H1 (cell line): ENCODE results near the gene EFR3B. TPM values are rescaled to one million over a fixed set of nuclear protein-coding genes. Genes with fewer than 3 reads are reported as not detected.

ENCODE experiments used
- CTCF ChIA-PET: fragments of 300-600 bp; sonication (Branson Sonifier 250); formaldehyde crosslinking; loops from one replicate; lab custom pipeline; 2021; ENCODE audit not compliant: partially characterized antibody; lab: Charles Lee
- POLR2A ChIA-PET: fragments of 300-600 bp; sonication (Branson Sonifier 250); formaldehyde crosslinking; loops from one replicate; lab custom pipeline; 2021; ENCODE audit warnings: inconsistent platforms; ENCODE audit not compliant: partially characterized antibody; lab: Charles Lee
- DNase-seq, 2 experiments: peaks; one replicate each; pipeline versions ENCODE4 v3.0.0 to v3.0.0-alpha.2; 2010 to 2022; ENCODE audit warnings: low spot score in 2 of 2, low read depth in 1 of 2, mixed read lengths in 1 of 2
- FAIRE-seq: peaks from 2 replicates; lab custom pipeline; 2011; peaks lifted over from hg19 to GRCh38; lab: Jason Lieb, UNC
- H2AFZ ChIP-seq: 2 replicates; pipeline ENCODE4 v1.8.1; 2012; ENCODE audit warnings: low read length, inconsistent platforms
- H2AK5ac ChIP-seq: 2 replicates; pipeline ENCODE4 v1.6.1; 2013; ENCODE audit warnings: low read depth, low read length
- H2BK120ac ChIP-seq: replicated peaks from 2 replicates; pipeline ENCODE3; 2013; ENCODE audit warnings: low read depth, low read length, inconsistent platforms
- H2BK12ac ChIP-seq: 2 replicates; pipeline ENCODE4 v1.6.1; 2013; ENCODE audit warnings: low read depth, low read length
- H2BK15ac ChIP-seq: 2 replicates; pipeline ENCODE4 v1.6.1; 2013; ENCODE audit warnings: low read length
- H2BK20ac ChIP-seq: 2 replicates; pipeline ENCODE4 v1.6.1; 2013; ENCODE audit warnings: low read length
- H2BK5ac ChIP-seq: 2 replicates; pipeline ENCODE4 v1.6.1; 2013; ENCODE audit warnings: low read depth, low read length
- H3K14ac ChIP-seq: 2 replicates; pipeline ENCODE4 v1.6.1; 2013; ENCODE audit warnings: inconsistent platforms; ENCODE audit not compliant: insufficient read length
- H3K18ac ChIP-seq: 2 replicates; pipeline ENCODE4 v1.6.1; 2013; ENCODE audit warnings: low read length; ENCODE audit errors: extremely low read depth
- H3K23ac ChIP-seq: 2 replicates; pipeline ENCODE4 v1.6.1; 2013; ENCODE audit warnings: inconsistent platforms; ENCODE audit not compliant: insufficient read length
- H3K23me2 ChIP-seq: 2 replicates; pipeline ENCODE4 v1.6.1; 2013; ENCODE audit warnings: low read depth, low read length
- H3K27ac ChIP-seq: 2 replicates; pipeline ENCODE4 v1.6.1; 2011; ENCODE audit warnings: low read depth, low read length, inconsistent platforms
- H3K27me3 ChIP-seq, 4 experiments: replicated peaks in 1 of 4; 1 replicate in 1 of 4; 2 replicates in 3 of 4; pipeline versions ENCODE4 v1.6.1 to v1.8.1; 2011 to 2013; ENCODE audit warnings: low read length in 3 of 4, mild to moderate bottlenecking in 3 of 4, inconsistent platforms in 2 of 4, mixed read lengths in 2 of 4, moderate library complexity in 1 of 4; ENCODE audit not compliant: control insufficient read depth in 3 of 4, insufficient read depth in 3 of 4; ENCODE audit errors: extremely low read depth in 1 of 4
- H3K36me3 ChIP-seq, 4 experiments: 2 replicates each; pipeline versions ENCODE4 v1.6.1 to v1.8.1; 2011 to 2013; ENCODE audit warnings: mild to moderate bottlenecking in 4 of 4, low read length in 3 of 4, moderate library complexity in 2 of 4, control low read depth in 1 of 4, inconsistent platforms in 1 of 4; ENCODE audit not compliant: insufficient read depth in 4 of 4, control insufficient read depth in 2 of 4
- H3K4ac ChIP-seq: replicated peaks from 2 replicates; pipeline ENCODE3; 2013; ENCODE audit warnings: low read length, low read depth, mixed read lengths, inconsistent platforms; ENCODE audit not compliant: insufficient read length
- H3K4me1 ChIP-seq, 4 experiments: replicated peaks in 1 of 4; 1 replicate in 1 of 4; 2 replicates in 3 of 4; pipeline versions ENCODE4 v1.6.1 to v1.8.1; 2011 to 2013; ENCODE audit warnings: low read length in 3 of 4, inconsistent platforms in 2 of 4, mixed read lengths in 1 of 4; ENCODE audit not compliant: insufficient read depth in 4 of 4, control insufficient read depth in 3 of 4
- H3K4me2 ChIP-seq, 2 experiments: 2 replicates each; pipeline versions ENCODE4 v1.6.1 to v1.8.1; 2011 to 2013; ENCODE audit warnings: low read depth in 2 of 2, low read length in 2 of 2, control low read depth in 1 of 2, inconsistent platforms in 1 of 2, mild to moderate bottlenecking in 1 of 2; ENCODE audit not compliant: insufficient read depth in 1 of 2
- H3K4me3 ChIP-seq, 4 experiments: fragments of 200-600, 300-600 bp in 1 of 4; sonication (generic), shearing (Covaris generic), sonication (Bioruptor Twin) in 1 of 4; 2 replicates each; pipeline versions ENCODE4 v1.5.1 to v1.8.1; 2011 to 2016; ENCODE audit warnings: low read length in 4 of 4, low read depth in 3 of 4, control low read depth in 2 of 4, inconsistent platforms in 2 of 4, mild to moderate bottlenecking in 2 of 4, mixed read lengths in 1 of 4, moderate library complexity in 1 of 4; ENCODE audit not compliant: insufficient read depth in 2 of 4; ENCODE audit errors: extremely low read depth in 1 of 4
- H3K56ac ChIP-seq: replicated peaks from 2 replicates; pipeline ENCODE3; 2013; ENCODE audit warnings: low read depth, mild to moderate bottlenecking, mixed read lengths, low read length, inconsistent platforms; ENCODE audit not compliant: insufficient read length
- H3K79me1 ChIP-seq: 2 replicates; pipeline ENCODE4 v1.6.1; 2013; ENCODE audit warnings: low read depth, low read length, control low read depth
- H3K79me2 ChIP-seq, 2 experiments: 2 replicates each; pipeline versions ENCODE4 v1.6.1 to v1.8.1; 2012 to 2013; ENCODE audit warnings: low read length in 2 of 2, mild to moderate bottlenecking in 2 of 2, inconsistent platforms in 1 of 2; ENCODE audit not compliant: insufficient read depth in 2 of 2, control insufficient read depth in 1 of 2
- H3K9ac ChIP-seq, 4 experiments: replicated peaks in 1 of 4; 1 replicate in 1 of 4; 2 replicates in 3 of 4; pipeline versions ENCODE4 v1.6.1 to v1.8.1; 2011 to 2013; ENCODE audit warnings: low read depth in 3 of 4, low read length in 3 of 4, control low read depth in 2 of 4, mild to moderate bottlenecking in 2 of 4, moderate library complexity in 2 of 4, inconsistent platforms in 1 of 4; ENCODE audit errors: extremely low read depth in 1 of 4
- H3K9me3 ChIP-seq, 2 experiments: 2 replicates each; pipeline versions ENCODE4 v1.6.1 to v1.8.1; 2012 to 2013; ENCODE audit warnings: mild to moderate bottlenecking in 2 of 2, moderate library complexity in 2 of 2, control low read depth in 1 of 2, inconsistent platforms in 1 of 2, low read depth in 1 of 2, low read length in 1 of 2, mixed read lengths in 1 of 2; ENCODE audit not compliant: insufficient read depth in 2 of 2
- H4K20me1 ChIP-seq, 2 experiments: replicated peaks in 1 of 2; 2 replicates each; pipeline versions ENCODE3 to v1.8.1; 2011 to 2013; ENCODE audit warnings: inconsistent platforms in 2 of 2, low read length in 2 of 2, mild to moderate bottlenecking in 1 of 2; ENCODE audit not compliant: insufficient read depth in 2 of 2, control insufficient read depth in 1 of 2
- H4K5ac ChIP-seq: 2 replicates; pipeline ENCODE4 v1.6.1; 2013; ENCODE audit warnings: low read length, low read depth, mixed read lengths, inconsistent platforms; ENCODE audit not compliant: insufficient read length
- H4K8ac ChIP-seq: 2 replicates; pipeline ENCODE4 v1.8.0; 2013; ENCODE audit warnings: mild to moderate bottlenecking, moderate library complexity, low read length, inconsistent platforms; ENCODE audit not compliant: insufficient read depth; ENCODE audit errors: extremely low read depth
- H4K91ac ChIP-seq: replicated peaks from 2 replicates; pipeline ENCODE3; 2013; ENCODE audit warnings: low read length, mixed read lengths, inconsistent platforms; ENCODE audit not compliant: insufficient read length
- SIN3A ChIP-seq, 2 experiments: IDR thresholded peaks in 1 of 2; conservative IDR thresholded peaks in 1 of 2; 2 replicates each; pipeline ENCODE4 v1.6.1; 2011 to 2012; ENCODE audit warnings: low read length in 2 of 2, improper control_type of control experiment in 1 of 2, low read depth in 1 of 2, mild to moderate bottlenecking in 1 of 2
- WGBS, 2 experiments: shearing (Covaris generic) in 1 of 2; methylation state at CpG; one replicate each; pipeline versions ENCODE4 v1.1.6 to v1.1.7; 2013 to 2015; ENCODE audit warnings: low lambda C conversion rate in 2 of 2, mixed read lengths in 2 of 2, inconsistent platforms in 1 of 2, low coverage in 1 of 2, missing lambda C conversion rate in 1 of 2; ENCODE audit not compliant: insufficient replicate concordance in 2 of 2, insufficient coverage in 1 of 2, insufficient read length in 1 of 2; ENCODE audit errors: extremely low coverage in 1 of 2, missing lambda C conversion rate in 1 of 2; 5-methylcytosine and 5-hydroxymethylcytosine counted together
- polyA plus RNA-seq, 7 experiments: library from polyadenylated mRNA; depleted of rRNA in 3 of 7; stranded (reverse) in 5 of 7; unstranded in 2 of 7; fragments of >200 nt in 5 of 7; fragments of 200-250 nt in 2 of 7; gene quantifications; 1 replicate in 5 of 7; 2 replicates in 1 of 7; 4 replicates in 1 of 7; pipeline versions ENCODE4 v1.2.1 to v1.2.3, GENCODE V29; 2011 to 2013; ENCODE audit warnings: missing spikeins in 2 of 7, mixed read lengths in 2 of 7
- total RNA-seq: library from RNA; stranded (reverse); fragmentation: NEBNext Ultra II Directional; extraction: Animal tissue kit (Norgen Biotek cat#: 25700); gene quantifications from 2 replicates; pipeline ENCODE4 v1.2.1, GENCODE V29; 2021

The EFR3B gene
- total and polyA plus RNA-seq, 2 of the 8 experiments (the other 6 are each of a cell fraction or from before 2014, with no cell fraction given): 3.4 to 9.6 TPM

DNA sequence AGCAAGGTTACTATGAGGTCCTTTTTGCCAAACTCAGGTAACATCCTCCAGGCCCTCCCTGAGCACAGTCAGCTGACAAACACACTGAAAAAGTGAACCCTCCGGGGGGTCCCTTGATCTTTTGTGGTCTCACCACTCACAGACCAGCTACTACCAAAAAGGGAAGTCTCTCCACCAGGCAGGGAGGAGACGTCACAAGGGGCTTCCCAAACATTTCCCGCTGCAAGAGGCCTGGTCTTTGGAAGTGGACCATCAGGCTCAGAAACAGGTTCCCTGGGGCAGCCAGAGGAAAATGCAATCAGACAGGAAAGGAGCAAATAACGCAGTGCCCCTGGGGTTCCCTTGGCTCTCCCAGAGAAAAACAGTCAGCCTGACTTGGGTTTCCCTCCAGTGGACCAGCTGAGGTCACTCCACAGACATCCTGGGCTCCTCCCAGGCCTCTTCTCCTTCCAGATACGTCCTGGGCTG is 165.2 kb downstream of the EFR3B start:
- H3K56ac ChIP-seq: no peak overlapping the region
- FAIRE-seq: no peak
- H3K18ac ChIP-seq: no peak overlapping the region
- no peak overlapping the region for H3K4me3 ChIP-seq
- CTCF ChIA-PET: interaction anchor here (1.6 to 2.5 kb wide), 3 partner anchors 10 to 231 kb away, joined by 4 to 15 read pairs (median 12); no protein-coding TSS in a partner anchor
- no peak overlapping the region for H4K5ac ChIP-seq
- DNase-seq: peak in 1 of 2 experiments; percentile 61
- no peaks in the 10 kb centered on the region for H3K27me3 ChIP-seq
- H3K9ac ChIP-seq: no peak overlapping the region; a peak in 1 of 7 replicates
- WGBS, 2 experiments: 60% methylated on average over 5 of the region's 5 CpGs; no CpG with 5 or more reads in 1 of the 2 experiments
- no peak overlapping the region for H3K4ac ChIP-seq
- H3K79me2 ChIP-seq: no peaks in the 10 kb centered on the region
- no peak overlapping the region for H3K14ac ChIP-seq
- no peak overlapping the region for H4K8ac ChIP-seq
- no peaks in the 10 kb centered on the region for H3K23me2 ChIP-seq
- peak overlapping the region; percentile 7; the same call in 1 of the 2 replicates for H2BK5ac ChIP-seq
- H2BK120ac ChIP-seq: peak overlapping the region; percentile 36
- no peaks in the 10 kb centered on the region for H4K20me1 ChIP-seq
- peak overlapping the region; percentile 60 for H3K27ac ChIP-seq
- no peak overlapping the region for H2AK5ac ChIP-seq
- no peak overlapping the region for H2BK15ac ChIP-seq
- H3K4me1 ChIP-seq: peaks cover 0 to 9% (median 3%) of the 10 kb centered on the region in 4 experiments; a peak in 4 of 7 replicates
- H2AFZ ChIP-seq: peak overlapping the region; percentile 94
- no peak overlapping the region for H3K4me2 ChIP-seq
- no peak overlapping the region for H2BK12ac ChIP-seq
- POLR2A ChIA-PET: interaction anchor here (1.1 to 2.2 kb wide), 4 partner anchors 9 to 44 kb away, joined by 3 to 9 read pairs (median 5); no protein-coding TSS in a partner anchor
- no peaks in the 10 kb centered on the region for H3K79me1 ChIP-seq
- H3K36me3 ChIP-seq: no peaks in the 10 kb centered on the region
- H3K23ac ChIP-seq: no peak overlapping the region
- no peaks in the 10 kb centered on the region for H3K9me3 ChIP-seq
- H2BK20ac ChIP-seq: 0 out of 2 replicates have a peak overlapping the region, but pooled peaks have one; percentile 95
- H4K91ac ChIP-seq: peak overlapping the region; percentile 53
- TF ChIP-seq SIN3A (conservative IDR thresholded peaks at IDR 0.05 in 1 of 2, IDR thresholded peaks at IDR 0.05 in 1 of 2; ENCODE audit: low read depth in 1 of 2, low read length in 2 of 2): no peak
